IPS DF 4.7 (cell line): ENCODE measurements around the gene SYNJ1.

Source experiments
- DNase-seq: peaks from one replicate; pipeline ENCODE4 v3.0.0-alpha.2; 2013; ENCODE audit warnings: low spot score; ENCODE audit errors: extremely low read depth

Gene SYNJ1

GRCh38 chr21:32585042-32585710 is 142.6 kb downstream of the SYNJ1 start, which contains the start of gene TCP10L:
TCP10L (minus strand) TSS chr21:32585523; CDS start chr21:32584304, 1,219 bp downstream.
- no peak for DNase-seq

DNA sequence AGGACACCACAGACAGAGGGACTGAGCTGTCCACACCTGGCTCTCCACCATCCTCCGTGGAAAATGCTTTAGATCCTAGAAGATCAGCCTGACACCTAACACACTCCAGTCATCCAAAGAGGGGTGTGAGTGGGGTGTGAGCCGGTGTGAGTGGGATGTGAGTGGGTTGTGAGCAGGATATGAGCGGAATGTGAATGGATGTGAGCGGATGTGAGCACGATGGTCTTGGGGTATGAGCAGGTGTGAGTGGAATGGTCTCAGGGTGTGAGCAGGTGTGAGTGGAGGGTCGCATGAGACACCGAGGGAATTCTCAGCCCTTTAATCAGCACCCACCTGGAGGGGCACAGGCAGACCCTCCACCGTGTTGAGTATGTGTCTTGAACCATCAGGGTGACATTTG is 143.3 kb downstream of the SYNJ1 start:
- no peak for DNase-seq

DNA sequence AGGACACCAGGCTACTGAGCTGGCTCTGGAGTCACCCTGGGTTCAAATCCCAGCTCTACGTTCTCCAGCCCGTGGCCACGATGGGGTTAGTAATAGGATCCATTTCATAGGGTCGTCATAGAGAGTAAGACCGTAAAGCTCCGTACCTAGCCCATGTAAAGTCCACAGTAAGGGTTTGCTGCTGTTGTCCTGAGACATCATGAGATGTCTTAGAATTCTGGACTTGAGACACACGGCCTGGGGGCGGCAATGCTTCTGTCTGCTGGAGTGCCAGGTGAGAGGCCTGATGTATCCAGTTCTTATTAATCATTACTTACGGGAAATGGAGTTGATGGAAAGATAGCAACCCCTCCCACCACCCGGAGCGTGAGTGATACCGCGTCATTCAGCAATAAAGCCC is 146.1 kb downstream of the SYNJ1 start:
- DNase-seq: no peak

DNA sequence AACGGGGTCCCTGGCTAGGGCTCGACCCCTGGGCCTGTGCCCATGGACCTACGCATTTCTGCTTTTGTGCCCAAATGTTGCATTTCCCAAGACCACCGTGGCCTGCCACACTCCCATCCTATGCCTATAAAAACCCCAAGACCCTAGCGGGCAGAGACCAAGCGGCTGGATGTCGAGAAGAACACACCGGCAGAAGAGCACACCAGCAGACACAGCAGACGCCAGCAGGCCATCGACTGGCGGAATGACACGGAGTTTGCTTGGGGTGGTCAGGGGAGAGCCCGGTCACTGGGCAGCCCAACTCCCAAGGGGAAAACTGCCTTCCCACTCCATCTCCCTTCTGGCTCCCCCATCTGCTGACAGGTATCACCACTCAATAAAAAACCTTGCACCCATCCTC is 146.9 kb downstream of the SYNJ1 start:
- DNase-seq: no peak
